B cell (primary cell): ENCODE measurements around the gene LMF2. TPM values are rescaled to one million over a fixed set of nuclear protein-coding genes. Genes with fewer than 3 reads are reported as not detected.

Experiments
- ATAC-seq: fragments of 200-7000 bp; cut with Tn5 transposase; one replicate; pipeline ENCODE4 v1.10.0; 2021; ENCODE audit warnings: low read depth, mild to moderate bottlenecking, moderate number of reproducible peaks, moderate library complexity
- CTCF ChIA-PET: fragments of 350-600 bp; sonication (Branson Sonifier 250); formaldehyde crosslinking; loops from one replicate; lab custom pipeline; 2021; ENCODE audit warnings: antibody characterized with exemption, inconsistent platforms; lab: Charles Lee
- POLR2A ChIA-PET: fragments of 350-600 bp; sonication (Branson Sonifier 250); formaldehyde crosslinking; loops from one replicate; lab custom pipeline; 2021; ENCODE audit warnings: antibody characterized with exemption; lab: Charles Lee
- DNase-seq: peaks from one replicate; pipeline ENCODE4 v3.0.0; 2013
- H2AFZ ChIP-seq: 2 replicates; pipeline ENCODE4 v1.6.1; 2012; ENCODE audit warnings: mild to moderate bottlenecking, low read depth, low read length; ENCODE audit not compliant: insufficient read depth, poor library complexity, severe bottlenecking
- H3K27ac ChIP-seq, 2 donors: 1 replicate in 1 of 2; 2 replicates in 1 of 2; pipeline ENCODE4 v1.5.1; 2012 to 2013; ENCODE audit warnings: low read length in 2 of 2, mild to moderate bottlenecking in 2 of 2, moderate library complexity in 1 of 2
- H3K27me3 ChIP-seq, 4 experiments: fragments of 200-600 bp in 1 of 4; sonication (generic) in 1 of 4; replicated peaks in 1 of 4; 1 replicate in 2 of 4; 2 replicates in 2 of 4; pipeline versions ENCODE4 v1.6.1 to v1.7.0; 2013 to 2016; ENCODE audit warnings: low read length in 3 of 4, mild to moderate bottlenecking in 2 of 4, mixed read lengths in 1 of 4, moderate library complexity in 1 of 4; ENCODE audit not compliant: insufficient read depth in 4 of 4, control insufficient read depth in 3 of 4; ENCODE audit errors: control extremely low read depth in 1 of 4
- H3K36me3 ChIP-seq, 2 experiments: replicated peaks in 1 of 2; 1 replicate in 1 of 2; 2 replicates in 1 of 2; pipeline versions ENCODE4 v1.6.1 to v1.7.1; 2013; ENCODE audit warnings: low read length in 1 of 2; ENCODE audit not compliant: insufficient read depth in 2 of 2, control insufficient read depth in 1 of 2; ENCODE audit errors: control extremely low read depth in 1 of 2, extremely low read depth in 1 of 2
- H3K4me1 ChIP-seq, 2 donors: fragments of 200-600 bp in 1 of 2; sonication (generic) in 1 of 2; 1 replicate in 1 of 2; 2 replicates in 1 of 2; pipeline versions ENCODE4 v1.5.1 to v1.6.1; 2013 to 2017; ENCODE audit warnings: low read length in 2 of 2; ENCODE audit not compliant: control insufficient read depth in 2 of 2, insufficient read depth in 2 of 2
- H3K4me2 ChIP-seq: replicated peaks from 2 replicates; pipeline ENCODE3; 2012; ENCODE audit warnings: mild to moderate bottlenecking, low read depth, low read length; ENCODE audit not compliant: poor library complexity, severe bottlenecking
- H3K4me3 ChIP-seq, 5 experiments: fragments of 200-600 bp in 1 of 5; sonication (generic) in 1 of 5; 1 replicate in 3 of 5; 2 replicates in 2 of 5; pipeline versions ENCODE4 v1.5.1 to v1.7.0; 2011 to 2016; ENCODE audit warnings: low read length in 4 of 5, mild to moderate bottlenecking in 4 of 5, low read depth in 2 of 5, control low read depth in 1 of 5, moderate library complexity in 1 of 5; ENCODE audit not compliant: insufficient read depth in 1 of 5; ENCODE audit errors: control extremely low read depth in 1 of 5, extremely low read depth in 1 of 5
- H3K79me2 ChIP-seq: fragments of 200-600 bp; sonication (generic); one replicate; pipeline ENCODE4 v1.6.0; 2016; ENCODE audit warnings: low read length; ENCODE audit not compliant: control insufficient read depth, insufficient read depth
- H3K9ac ChIP-seq: fragments of 200-600 bp; sonication (generic); 2 replicates; pipeline ENCODE4 v1.6.1; 2017; ENCODE audit warnings: mild to moderate bottlenecking, low read length, moderate library complexity
- H3K9me3 ChIP-seq, 3 donors: one replicate each; pipeline versions ENCODE4 v1.6.1 to v1.7.1; 2013; ENCODE audit warnings: low read length in 2 of 3; ENCODE audit not compliant: control insufficient read depth in 2 of 3, insufficient read depth in 1 of 3; ENCODE audit errors: control extremely low read depth in 1 of 3
- H4K20me1 ChIP-seq: 2 replicates; pipeline ENCODE4 v1.6.0; 2012; ENCODE audit warnings: mild to moderate bottlenecking, low read length; ENCODE audit not compliant: insufficient read depth, control insufficient read depth, poor library complexity, severe bottlenecking
- H3K27ac Mint-ChIP-seq: one replicate; pipeline ENCODE4 v1.8.0; 2021; ENCODE audit warnings: mixed read lengths
- H3K27me3 Mint-ChIP-seq: one replicate; pipeline ENCODE4 v1.8.0; 2021; ENCODE audit warnings: mixed read lengths
- H3K4me1 Mint-ChIP-seq: one replicate; pipeline ENCODE4 v1.8.0; 2021; ENCODE audit warnings: mixed read lengths
- H3K4me3 Mint-ChIP-seq: one replicate; pipeline ENCODE4 v1.8.0; 2021; ENCODE audit warnings: mixed read lengths
- H3K9me3 Mint-ChIP-seq: one replicate; pipeline ENCODE4 v1.8.0; 2022; ENCODE audit warnings: mixed read lengths; ENCODE audit not compliant: insufficient read depth
- CTCF ChIP-seq: fragments of 200-600 bp; IDR thresholded peaks from one replicate; pipeline ENCODE4 v1.8.0; 2022; ENCODE audit warnings: antibody characterized with exemption, mild to moderate bottlenecking
- WGBS: methylation state at CpG from one replicate; pipeline ENCODE4 v1.1.5; 2013; ENCODE audit warnings: missing lambda C conversion rate; ENCODE audit not compliant: insufficient coverage; 5-methylcytosine and 5-hydroxymethylcytosine counted together
- intact Hi-C: fragments of 100-400 bp; cut with micrococcal nuclease; formaldehyde crosslinking; loops from one replicate; pipeline ENCODE4 v1.10.0; 2022
- polyA plus RNA-seq: library from polyadenylated mRNA; depleted of rRNA; stranded (reverse); fragments of >200 nt; gene quantifications from 2 replicates; pipeline ENCODE4 v1.2.3, GENCODE V29; 2012
- total RNA-seq, 2 donors: library from RNA; stranded (reverse); fragments of 120-200 nt in 1 of 2; gene quantifications; 1 replicate in 1 of 2; 2 replicates in 1 of 2; pipeline versions ENCODE4 v1.2.3 to v1.2.4, GENCODE V29; 2013 to 2022

Gene LMF2
- total and polyA plus RNA-seq, 2 donors (not counting 1 experiment from before 2014, with no cell fraction given) = 128 to 316 TPM

- ATAC-seq (no peak), DNase-seq (no peak)
- Mint-ChIP-seq H3K9me3 (no peaks in the 10 kb centered on the region), H3K27me3 (no peaks in the 10 kb centered on the region), H3K4me3 (no peak within 1 kb of the TSS), H3K4me1 (peaks cover 24% of the 10 kb centered on the region), H3K27ac (peak within 1 kb of the TSS; percentile 15)
- Histone ChIP-seq H2AFZ (no peak within 1 kb of the TSS), H3K9ac (no peak within 1 kb of the TSS), H3K4me1 (peaks cover 18 to 34% of the 10 kb centered on the region in 2 donors), H3K36me3 (no peaks in the 10 kb centered on the region), H3K9me3 (no peaks in the 10 kb centered on the region), H4K20me1 (peaks cover 5% of the 10 kb centered on the region), H3K4me3 (no peak within 1 kb of the TSS), H3K4me2 (peak within 1 kb of the TSS; percentile 17), H3K27ac (no peak within 1 kb of the TSS), H3K79me2 (peaks cover 4% of the 10 kb centered on the region), H3K27me3 (peaks cover 0 to 22% (median 6%) of the 10 kb centered on the region in 4 experiments)
- 81% methylated on average over 23 of the region's 23 CpGs for WGBS
- no peak for TF ChIP-seq CTCF
- intact Hi-C loops = no loop called here
- ChIA-PET CTCF (interaction anchor here (1.1 to 2.0 kb wide), 3 partner anchors 17 to 158 kb away, joined by 3 to 4 read pairs (median 3); partner anchors contain the start of gene SCO2), POLR2A (no interaction called here)
These were observed 20.8 kb downstream of the LMF2 start, which contains the start of gene MIOX for GRCh38 chr22:50486561-50487289. MIOX (plus strand) TSS chr22:50486859; CDS start chr22:50486898, 39 bp downstream.
